HG02623 (cell line): ENCODE measurements around the gene KRT33B.
"Not testable (repeated sequence)": the region's sequence is repeated elsewhere in the genome, so short reads cannot be mapped to it uniquely, and the experiment has no call there.

ENCODE experiments used
- ATAC-seq: cut with Tn5 transposase; IDR thresholded peaks from one replicate; pipeline ENCODE4 v1.9.1; 2021; ENCODE audit warnings: moderate library complexity; ENCODE audit not compliant: unreplicated experiment

KRT33B gene

GRCh38 chr17:41350381-41350878, 19.2 kb downstream of the KRT33B start, which contains the start of gene KRT33A:
Gene KRT33A (minus strand): TSS chr17:41350828. CDS start chr17:41350767, 61 bp downstream.
- ATAC-seq = not testable (repeated sequence)

- ATAC-seq = no peak
These were observed 21.5 kb downstream of the KRT33B start for GRCh38 chr17:41347869-41348760.

DNA sequence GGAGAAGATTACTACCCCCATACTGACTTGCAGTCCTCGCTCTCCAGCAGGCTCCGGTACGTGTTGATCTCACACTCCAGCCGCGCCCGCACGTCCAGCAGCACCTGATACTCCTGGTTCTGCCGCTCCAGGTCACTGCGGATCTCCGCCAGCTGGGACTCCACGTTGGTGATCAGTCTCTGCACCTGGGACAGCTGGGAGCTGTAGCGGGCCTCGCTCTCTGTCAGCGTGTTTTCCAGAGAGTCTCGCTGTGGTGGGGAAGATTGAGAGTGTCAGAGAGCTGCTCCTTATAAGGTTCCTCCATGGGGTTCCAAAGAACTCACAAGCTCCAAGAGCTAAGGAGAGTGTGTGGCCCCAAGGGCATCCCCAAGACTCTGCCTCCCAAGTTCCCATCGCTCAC, 23.2 kb downstream of the KRT33B start:
- not testable (repeated sequence) for ATAC-seq

- ATAC-seq = no peak
These were observed 23.6 kb downstream of the KRT33B start for GRCh38 chr17:41345992-41346391.

DNA sequence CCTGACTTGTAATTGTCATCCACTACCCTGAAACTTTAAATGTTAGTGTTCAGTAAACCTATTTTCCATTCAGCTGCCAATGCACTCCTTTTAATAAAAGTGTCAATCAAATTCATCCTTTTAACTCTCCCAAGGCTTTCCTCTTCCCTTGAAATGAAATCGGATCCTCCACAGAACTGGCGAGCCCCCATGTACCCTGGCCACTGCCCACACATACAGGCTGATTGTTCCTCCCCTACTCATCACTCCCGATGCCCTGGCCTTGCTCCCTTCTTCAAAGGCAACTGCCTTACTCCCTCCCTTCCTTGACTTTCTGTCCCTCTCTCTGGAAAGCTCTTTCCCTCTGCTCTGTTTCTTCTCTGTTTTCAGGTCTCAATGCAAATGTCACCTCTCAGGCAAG, 26.6 kb downstream of the KRT33B start:
- ATAC-seq = no peak

DNA sequence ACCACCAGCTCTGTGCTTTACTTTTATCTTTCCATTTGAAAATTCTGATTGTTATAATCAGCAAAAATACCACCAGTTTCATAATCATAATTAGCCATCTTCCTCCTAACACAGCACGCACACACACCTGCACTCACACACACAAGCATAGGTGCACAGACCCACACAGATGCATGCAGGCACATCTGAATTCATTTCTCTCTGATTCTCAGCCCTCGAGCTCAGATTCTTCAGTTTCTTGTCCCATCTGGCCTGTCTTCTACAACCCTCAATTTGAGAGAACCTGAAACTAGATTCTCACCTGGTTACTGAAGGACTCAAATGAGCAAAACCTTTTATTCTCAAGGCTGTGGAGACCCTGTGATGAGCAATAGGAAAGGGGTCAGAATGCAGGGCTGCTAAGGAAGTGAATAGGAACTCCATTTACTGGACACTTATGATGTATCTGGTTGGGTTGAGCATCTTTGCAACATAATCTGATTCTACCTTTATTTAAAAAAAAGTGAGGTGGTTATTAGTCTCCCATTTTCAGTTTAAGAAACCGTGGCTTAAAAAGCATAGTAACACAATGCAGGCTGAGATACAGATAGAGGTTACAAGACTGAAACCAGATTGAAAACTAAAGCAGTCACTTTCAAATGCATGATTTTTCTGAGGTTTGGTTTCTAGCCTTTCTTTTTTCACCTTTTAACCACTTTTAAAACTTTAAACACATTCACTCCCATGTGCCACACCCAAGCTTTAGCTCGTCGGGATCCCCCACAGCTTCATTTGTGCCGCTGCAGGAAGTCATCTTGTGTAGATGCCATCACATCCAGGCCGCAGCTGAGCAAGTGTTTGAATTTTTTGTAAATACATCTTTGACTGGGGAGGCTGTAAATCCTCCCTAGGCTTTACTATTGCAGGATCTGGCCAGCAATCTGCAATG, 28.4 kb downstream of the KRT33B start:
- ATAC-seq = no peak

DNA sequence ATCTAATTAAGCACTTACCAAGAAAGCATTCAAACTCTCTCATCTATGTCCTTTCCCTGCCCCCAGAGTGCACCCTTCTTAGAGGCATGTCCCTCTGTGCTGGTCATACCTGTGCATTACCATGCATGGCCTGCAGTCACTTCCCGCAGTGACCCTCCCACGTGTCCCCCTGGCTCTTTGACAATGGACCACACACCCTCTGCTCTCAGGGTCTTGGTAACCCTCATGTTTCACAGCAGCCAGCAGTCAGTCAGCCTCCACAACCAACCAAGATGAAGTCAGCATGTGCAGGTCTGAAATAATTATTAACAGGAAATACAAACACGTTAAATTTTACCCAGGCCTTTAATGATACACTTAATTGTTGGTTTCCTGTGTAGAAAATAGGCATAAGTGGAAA, 29.1 kb downstream of the KRT33B start:
- ATAC-seq = no peak

DNA sequence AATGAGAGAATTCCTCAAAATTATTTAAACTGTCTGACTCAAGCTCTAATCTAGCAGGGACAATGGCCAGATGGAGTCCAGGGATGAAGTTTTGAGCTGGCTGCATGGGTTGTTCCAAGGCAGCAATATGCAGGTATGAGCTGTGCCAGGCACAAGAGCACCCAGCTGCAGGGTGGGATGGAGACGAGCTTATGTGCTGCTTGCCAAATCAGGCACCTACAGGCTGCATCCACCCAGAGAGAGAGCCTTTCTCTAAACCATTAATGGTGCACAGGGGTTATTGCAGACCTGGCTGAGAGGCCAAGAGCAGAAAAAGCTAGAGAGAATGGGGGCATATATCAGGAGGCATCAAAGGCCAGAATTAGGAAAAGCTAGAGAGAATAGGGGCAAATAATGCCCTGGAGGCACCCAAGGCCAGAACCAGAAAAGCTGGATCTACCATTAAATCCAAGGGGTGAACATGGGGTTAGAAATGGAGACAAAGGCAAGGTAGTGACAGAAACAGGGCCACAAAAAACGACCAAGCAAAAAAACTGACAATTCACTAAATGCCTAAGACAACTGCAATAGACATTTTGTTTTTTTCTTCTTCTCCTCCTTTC, 29.9 kb downstream of the KRT33B start:
- no peak for ATAC-seq

DNA sequence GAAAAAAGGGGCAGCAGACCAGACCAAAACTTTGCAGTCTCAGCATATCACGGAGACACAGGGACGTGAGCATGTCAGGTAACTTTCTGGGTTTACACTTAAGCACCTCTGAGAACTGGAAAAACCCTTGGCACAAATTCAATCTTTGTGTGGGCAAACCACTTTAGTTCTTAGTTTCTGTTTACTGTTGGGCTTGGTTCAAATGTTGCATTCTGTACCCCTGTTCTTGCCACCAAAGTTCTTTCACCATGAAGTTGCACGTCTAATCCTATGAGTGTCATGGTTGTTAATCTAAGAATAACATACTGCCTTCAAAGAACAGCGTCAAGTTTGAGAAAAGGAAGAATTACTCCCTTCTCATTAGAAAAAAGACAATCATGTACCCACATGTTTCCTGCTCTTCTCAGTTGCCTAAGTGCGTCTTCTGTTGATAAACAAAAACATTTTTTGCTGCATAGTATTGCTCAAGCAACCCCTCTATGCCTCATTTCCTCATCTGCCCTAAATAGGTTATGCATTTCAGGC, 30.6 kb downstream of the KRT33B start:
- ATAC-seq = no peak

- no peak for ATAC-seq
These were observed 33.9 kb downstream of the KRT33B start for GRCh38 chr17:41335747-41336146.

DNA sequence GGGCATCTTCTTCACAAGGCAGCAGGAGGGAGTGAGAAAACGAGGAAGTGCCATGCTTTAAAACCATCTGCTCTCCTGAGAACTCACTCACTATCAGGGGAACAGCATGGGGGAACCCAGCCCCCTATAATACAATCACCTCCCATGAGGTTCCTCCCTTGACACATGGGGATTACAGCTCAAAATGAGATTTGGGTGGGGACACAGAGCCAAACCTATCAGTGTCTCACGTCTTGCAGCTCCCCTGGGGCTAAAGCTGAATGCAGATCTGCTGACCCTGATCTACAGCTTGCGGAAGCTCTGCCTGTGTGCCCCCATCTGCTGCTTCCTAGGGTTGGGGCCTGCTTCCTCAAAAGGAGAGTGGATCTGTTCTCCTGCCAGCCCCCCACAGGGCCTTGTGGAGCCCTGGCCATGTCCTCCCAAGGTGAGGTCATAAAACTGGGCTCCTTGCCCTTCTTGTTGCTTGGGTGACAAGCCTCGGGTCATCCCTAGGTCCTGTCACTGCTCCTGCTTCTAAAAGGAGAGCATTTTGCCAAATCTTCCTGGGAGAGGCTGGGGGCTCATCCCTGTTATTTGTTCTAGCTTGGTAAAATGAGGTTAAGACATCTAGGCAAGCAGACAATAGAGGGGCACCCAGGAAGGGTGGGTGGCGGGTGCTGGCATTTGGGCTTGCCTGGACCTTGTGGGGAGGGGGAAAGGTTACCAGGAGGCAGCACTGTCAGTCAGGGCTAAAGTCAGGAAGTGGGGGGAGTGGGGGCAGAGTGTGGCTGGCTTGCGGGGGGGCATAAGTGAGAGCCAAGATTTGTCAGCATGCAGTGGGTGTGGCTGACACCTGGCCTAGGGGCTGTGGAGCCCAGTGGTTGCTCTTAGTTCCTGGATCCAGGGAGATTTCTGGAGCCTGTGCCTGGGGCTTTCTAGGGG, 35.0 kb downstream of the KRT33B start:
- no peak for ATAC-seq

DNA sequence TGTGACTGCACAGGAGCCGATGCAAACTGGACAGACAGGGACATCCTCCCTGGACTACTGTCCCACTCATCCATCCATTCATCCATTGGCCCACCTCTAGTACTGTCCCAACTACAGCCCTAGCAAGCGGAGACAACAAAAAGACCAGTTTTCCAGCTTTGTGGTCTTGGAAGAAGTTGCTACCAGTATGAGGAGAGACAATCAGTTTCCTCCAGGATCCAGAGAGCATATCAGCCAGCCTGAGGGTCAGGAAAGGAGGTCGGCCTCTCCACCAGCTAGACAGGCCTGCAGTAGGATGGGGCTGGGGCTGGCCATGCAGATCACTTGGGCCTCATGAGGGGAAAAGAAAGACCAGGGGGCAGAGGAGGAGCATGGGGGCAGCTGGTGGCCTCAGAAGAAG, 35.8 kb downstream of the KRT33B start:
- ATAC-seq = no peak

DNA sequence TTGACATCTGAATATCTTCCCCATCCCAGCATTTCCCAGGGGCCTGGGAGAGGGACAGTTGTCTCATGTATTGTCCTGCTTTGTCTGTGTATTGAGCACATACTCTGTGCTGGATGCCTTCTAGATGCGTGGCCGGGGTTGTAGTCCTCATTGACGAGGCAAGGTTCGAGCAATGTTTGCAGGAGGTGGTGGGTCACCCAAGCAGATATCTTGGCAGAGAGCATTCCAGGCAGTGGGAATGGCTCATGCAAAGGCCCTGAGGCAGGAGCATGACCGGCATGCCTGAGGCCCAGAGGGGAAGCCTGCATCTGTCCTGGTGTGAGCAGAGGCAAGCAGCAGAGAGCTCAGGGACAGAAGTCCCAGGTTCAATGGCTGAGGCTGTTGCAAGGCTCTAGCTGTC, 36.5 kb downstream of the KRT33B start:
- no peak for ATAC-seq

GRCh38 chr17:41332239-41332638, 37.4 kb downstream of the KRT33B start:
- ATAC-seq = no peak

DNA sequence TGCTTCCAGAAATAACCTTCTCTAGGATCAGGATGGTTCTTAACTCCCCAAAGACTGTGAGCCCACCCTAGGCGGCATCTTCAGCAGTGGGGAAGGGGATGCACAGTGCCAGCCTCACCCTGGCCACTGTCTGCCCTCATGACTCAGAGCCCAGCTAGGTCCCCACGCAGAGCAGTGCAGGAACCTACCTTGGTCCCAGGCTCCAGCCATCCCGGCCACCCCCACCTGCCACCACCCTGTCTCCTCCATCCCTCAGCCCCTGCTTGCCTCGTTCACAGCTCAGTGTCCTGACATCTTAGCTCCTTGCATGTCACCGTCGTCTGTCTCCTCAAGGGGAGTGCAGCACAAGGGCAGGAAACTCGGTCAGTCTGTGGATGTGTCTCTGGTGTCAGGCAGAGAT, 38.0 kb downstream of the KRT33B start:
- ATAC-seq = no peak

- no peak for ATAC-seq
These were observed 40.2 kb downstream of the KRT33B start for GRCh38 chr17:41329279-41329948.

GRCh38 chr17:41328207-41328606, 41.4 kb downstream of the KRT33B start:
- ATAC-seq = no peak

GRCh38 chr17:41327411-41328120, 42.0 kb downstream of the KRT33B start:
- no peak for ATAC-seq
